Measurements from ENCODE around the gene CCDC172. TPM values are rescaled to one million over a fixed set of nuclear protein-coding genes. Genes with fewer than 3 reads are reported as not detected.

CCDC172 gene
- not detected for total RNA-seq

- DNase-seq (ENCODE audit: low spot score in 2 of 2), result no peak
- FAIRE-seq, result no peak
Measured at GRCh38 chr10:116324227-116324950, at the start of gene CCDC172. TSS of gene CCDC172 (plus strand) at chr10:116324448. CDS start at chr10:116325012, 564 bp downstream.

GRCh38 chr10:116276981-116277380 lies 47.3 kb upstream of the CCDC172 start:
- FAIRE-seq (no peak), DNase-seq (ENCODE audit: low spot score in 2 of 2) (no peak)

- DNase-seq (ENCODE audit: low spot score in 2 of 2) (no peak), FAIRE-seq (no peak)
Measured at GRCh38 chr10:116278846-116279245, 45.4 kb upstream of the CCDC172 start.

- no peak for DNase-seq (ENCODE audit: low spot score in 2 of 2)
- FAIRE-seq, result no peak
Measured at GRCh38 chr10:116281775-116282174, 42.5 kb upstream of the CCDC172 start.

- FAIRE-seq, result no peak
- DNase-seq (ENCODE audit: low spot score in 2 of 2), result no peak
Measured at GRCh38 chr10:116286626-116287200, 37.5 kb upstream of the CCDC172 start.

- FAIRE-seq, result peak; percentile 95
- DNase-seq (ENCODE audit: low spot score in 2 of 2), result peak in 1 of 2 donors; percentile 33
Measured at GRCh38 chr10:116287906-116288501, 36.2 kb upstream of the CCDC172 start.

- FAIRE-seq, result no peak
Measured at GRCh38 chr10:116289652-116290051, 34.6 kb upstream of the CCDC172 start.

GRCh38 chr10:116292493-116292892 lies 31.8 kb upstream of the CCDC172 start:
- no peak for DNase-seq (ENCODE audit: low spot score in 2 of 2)
- no peak for FAIRE-seq

More at GRCh38 chr10:116289652-116290051, 34.6 kb upstream of the CCDC172 start:
- DNase-seq (ENCODE audit: low spot score in 2 of 2), result no peak

- FAIRE-seq, result no peak
- DNase-seq (ENCODE audit: low spot score in 2 of 2), result no peak
Measured at GRCh38 chr10:116296291-116296721, 27.9 kb upstream of the CCDC172 start.

GRCh38 chr10:116298586-116298985 lies 25.7 kb upstream of the CCDC172 start:
- no peak for FAIRE-seq

GRCh38 chr10:116300542-116300941 lies 23.7 kb upstream of the CCDC172 start:
- DNase-seq (ENCODE audit: low spot score in 2 of 2) (no peak), FAIRE-seq (no peak)

More at GRCh38 chr10:116298586-116298985, 25.7 kb upstream of the CCDC172 start:
- DNase-seq (ENCODE audit: low spot score in 2 of 2), result no peak

- FAIRE-seq, result no peak
Measured at GRCh38 chr10:116304923-116305322, 19.3 kb upstream of the CCDC172 start.

GRCh38 chr10:116306847-116307246 lies 17.4 kb upstream of the CCDC172 start:
- FAIRE-seq (no peak), DNase-seq (ENCODE audit: low spot score in 2 of 2) (no peak)

More at GRCh38 chr10:116304923-116305322, 19.3 kb upstream of the CCDC172 start:
- DNase-seq (ENCODE audit: low spot score in 2 of 2), result no peak

- no peak for FAIRE-seq
Measured at GRCh38 chr10:116307455-116307854, 16.8 kb upstream of the CCDC172 start.

GRCh38 chr10:116311016-116311415 lies 13.2 kb upstream of the CCDC172 start:
- DNase-seq (ENCODE audit: low spot score in 2 of 2) (no peak), FAIRE-seq (no peak)

More at GRCh38 chr10:116307455-116307854, 16.8 kb upstream of the CCDC172 start:
- no peak for DNase-seq (ENCODE audit: low spot score in 2 of 2)

- FAIRE-seq (no peak), DNase-seq (ENCODE audit: low spot score in 2 of 2) (no peak)
Measured at GRCh38 chr10:116311706-116312490, 12.3 kb upstream of the CCDC172 start.

- no peak for DNase-seq (ENCODE audit: low spot score in 2 of 2)
- FAIRE-seq, result no peak
Measured at GRCh38 chr10:116312548-116312947, 11.7 kb upstream of the CCDC172 start.

GRCh38 chr10:116316503-116316902 lies 7.7 kb upstream of the CCDC172 start:
- DNase-seq (ENCODE audit: low spot score in 2 of 2) (no peak), FAIRE-seq (no peak)

GRCh38 chr10:116324951-116325635 lies 845 bp downstream of the CCDC172 start:
- no peak for FAIRE-seq
- DNase-seq (ENCODE audit: low spot score in 2 of 2), result no peak

GRCh38 chr10:116325987-116326386 lies 1.7 kb downstream of the CCDC172 start:
- DNase-seq (ENCODE audit: low spot score in 2 of 2), result no peak
- FAIRE-seq, result no peak

All from frontal cortex (tissue), 4 donors.